ENCODE data around the gene INSM2. TPM values are rescaled to one million over a fixed set of nuclear protein-coding genes. Genes with fewer than 3 reads are reported as not detected.

INSM2 gene, protein sequence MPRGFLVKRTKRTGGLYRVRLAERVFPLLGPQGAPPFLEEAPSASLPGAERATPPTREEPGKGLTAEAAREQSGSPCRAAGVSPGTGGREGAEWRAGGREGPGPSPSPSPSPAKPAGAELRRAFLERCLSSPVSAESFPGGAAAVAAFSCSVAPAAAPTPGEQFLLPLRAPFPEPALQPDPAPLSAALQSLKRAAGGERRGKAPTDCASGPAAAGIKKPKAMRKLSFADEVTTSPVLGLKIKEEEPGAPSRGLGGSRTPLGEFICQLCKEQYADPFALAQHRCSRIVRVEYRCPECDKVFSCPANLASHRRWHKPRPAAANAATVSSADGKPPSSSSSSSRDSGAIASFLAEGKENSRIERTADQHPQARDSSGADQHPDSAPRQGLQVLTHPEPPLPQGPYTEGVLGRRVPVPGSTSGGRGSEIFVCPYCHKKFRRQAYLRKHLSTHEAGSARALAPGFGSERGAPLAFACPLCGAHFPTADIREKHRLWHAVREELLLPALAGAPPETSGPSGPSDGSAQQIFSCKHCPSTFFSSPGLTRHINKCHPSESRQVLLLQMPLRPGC
- not detected for polyA plus RNA-seq

DNA sequence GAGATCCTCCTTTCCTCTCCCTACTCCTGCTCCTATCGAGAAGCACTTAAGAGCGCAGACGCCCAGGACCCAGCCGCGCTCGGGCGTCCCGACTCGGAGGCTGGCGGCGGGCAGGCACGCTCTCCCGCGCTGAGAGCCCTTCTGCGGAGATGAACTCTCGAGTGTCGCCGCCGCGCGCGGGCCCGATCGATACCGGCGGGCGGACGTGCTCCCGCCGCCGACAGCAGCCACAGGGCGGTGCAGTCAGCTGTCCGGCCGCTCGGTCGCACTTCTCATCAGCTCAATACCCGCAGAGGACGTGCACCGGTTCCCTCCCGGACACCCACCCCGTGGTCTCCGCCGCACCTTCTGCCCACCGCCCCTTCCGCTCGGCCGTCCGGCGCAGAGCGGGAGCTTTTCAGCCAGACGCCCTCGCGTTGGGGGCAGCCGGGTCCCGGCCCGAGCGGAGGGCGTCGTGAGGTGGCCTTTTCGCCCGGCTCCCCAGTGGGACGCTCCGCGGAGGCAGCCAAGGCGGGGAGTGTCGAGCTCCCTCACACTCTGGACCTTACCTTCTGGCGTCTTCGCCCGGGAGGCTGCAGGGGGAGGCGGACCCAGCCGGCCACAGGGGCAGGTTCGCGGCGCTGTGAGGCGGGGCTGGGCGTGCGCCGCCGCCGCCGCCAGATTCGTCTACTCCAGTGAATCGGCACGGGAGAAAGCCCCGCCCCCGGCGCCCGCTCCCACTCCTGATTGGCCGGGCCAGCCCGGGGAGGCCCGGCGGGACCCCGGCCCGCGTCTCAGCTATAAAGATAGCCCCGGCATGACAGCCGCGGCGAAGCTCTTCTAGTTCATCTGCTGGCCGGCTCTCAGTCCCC, at the start of gene INSM2:
Gene INSM2 (plus strand): TSS at position 808 of the 851 bp plus-strand sequence. CDS start 89 bp downstream, outside the sequence.
- WGBS, 3 donors = 0 to 1% (median 1%) methylated on average over 90 to 100 of the region's 100 CpGs
- H3K27ac ChIP-seq (ENCODE audit: low read depth, low read length) = no peak within 1 kb of the TSS

DNA sequence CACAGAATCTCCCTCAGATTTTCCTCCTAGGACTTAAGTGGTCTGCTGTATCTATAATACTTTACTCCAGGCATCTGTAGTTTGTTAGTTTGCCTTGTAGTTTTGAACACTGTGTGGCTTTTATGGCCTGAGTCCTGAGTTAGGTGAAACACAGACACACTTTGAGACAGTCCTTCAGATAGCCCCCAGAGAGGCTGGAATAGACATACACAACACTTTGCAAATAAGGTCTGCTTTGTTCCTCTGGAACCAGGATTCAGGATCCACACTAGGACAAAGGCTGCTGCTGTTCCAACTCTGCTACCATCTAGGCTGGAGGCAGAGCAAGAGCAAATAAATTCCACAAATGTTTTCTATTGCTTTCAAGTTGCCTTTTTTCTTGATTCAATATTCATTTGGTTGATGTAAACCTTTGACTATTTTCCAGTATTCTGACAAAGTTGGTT, 41.4 kb upstream of the INSM2 start:
- no peak overlapping the region for H3K27ac ChIP-seq (ENCODE audit: low read depth, low read length)

DNA sequence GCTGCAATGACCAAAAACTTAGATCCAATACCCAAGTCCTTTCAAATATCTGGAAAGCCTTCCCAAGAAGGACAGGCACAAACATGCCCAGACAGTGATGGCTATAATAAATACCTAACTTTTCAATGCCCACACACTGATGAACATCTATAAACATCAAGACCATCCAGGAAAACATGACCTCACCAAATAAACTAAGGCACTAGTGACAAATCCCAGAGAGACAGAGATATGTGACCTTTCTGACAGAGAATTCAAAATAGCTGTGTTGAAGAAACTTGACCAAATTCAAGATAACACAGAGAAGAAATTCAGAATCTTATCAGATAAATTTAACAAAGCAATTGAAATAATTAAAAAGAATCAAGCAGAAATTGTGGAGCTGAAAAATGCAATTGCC, 38.7 kb upstream of the INSM2 start:
- no peak overlapping the region for H3K27ac ChIP-seq (ENCODE audit: low read depth, low read length)

DNA sequence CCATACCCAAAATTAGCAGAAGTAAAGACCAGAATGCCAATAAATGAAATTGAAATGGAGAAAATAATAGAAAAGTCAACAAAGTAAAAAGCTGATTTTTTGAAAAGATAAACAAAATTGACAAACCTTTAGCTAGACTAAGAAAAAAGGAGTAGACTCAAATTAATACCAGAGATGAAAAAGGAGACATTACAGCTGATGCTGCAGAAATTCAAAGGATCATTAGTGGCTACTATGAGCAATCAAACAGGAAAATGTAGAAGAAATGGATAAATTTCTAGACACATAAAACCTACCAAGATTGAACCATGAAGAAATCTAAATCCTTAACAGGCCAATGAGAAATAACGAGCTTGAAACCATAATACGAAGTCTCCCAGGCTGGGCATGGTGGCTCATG, 34.8 kb upstream of the INSM2 start:
- H3K27ac ChIP-seq (ENCODE audit: low read depth, low read length) = no peak overlapping the region
- WGBS, 3 donors = 91 to 98% (median 93%) methylated on average over 2 of the region's 2 CpGs

DNA sequence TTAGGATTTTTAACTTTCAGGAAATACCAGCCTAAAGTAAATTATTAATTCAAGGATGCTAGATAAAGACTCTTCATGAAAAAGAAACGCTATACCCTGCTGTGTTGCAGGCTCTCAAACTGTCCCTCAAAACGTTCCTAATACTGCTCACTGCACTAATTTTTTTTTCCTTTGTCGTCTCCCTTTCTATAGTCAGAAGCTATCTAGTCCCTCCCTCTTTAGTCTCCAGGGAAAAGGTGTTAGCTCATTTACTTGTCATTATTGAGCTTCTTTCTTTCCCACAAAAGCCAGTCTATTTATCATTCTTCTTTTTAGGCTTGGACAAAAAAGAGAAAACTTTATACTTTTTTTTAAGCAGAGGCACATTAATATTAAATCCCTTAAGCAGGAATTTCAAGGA, 30.3 kb upstream of the INSM2 start:
- 11 to 47% (median 45%) methylated on average over 3 of the region's 3 CpGs for WGBS, 3 donors
- H3K27ac ChIP-seq (ENCODE audit: low read depth, low read length) = no peak overlapping the region

DNA sequence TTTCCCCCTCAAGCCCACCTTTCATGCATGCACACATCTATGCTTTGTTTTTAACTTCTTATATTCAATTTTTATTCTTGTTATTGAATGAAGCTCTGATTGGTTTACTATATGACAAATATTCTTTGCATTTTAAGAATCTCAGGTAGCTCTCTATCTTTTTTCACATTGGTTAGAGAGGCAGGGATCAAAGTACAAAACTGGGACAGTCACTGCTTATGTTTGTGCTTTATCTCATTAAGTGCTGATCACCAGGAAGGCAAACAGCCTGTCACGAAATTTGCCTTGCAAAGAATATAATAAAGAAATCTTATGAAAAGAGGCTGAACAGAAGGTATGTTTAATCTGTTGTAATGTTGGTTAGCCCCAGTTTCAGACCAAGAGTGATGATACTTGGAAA, 29.7 kb upstream of the INSM2 start:
- WGBS, 3 donors = 26 to 69% (median 64%) methylated on average over 1 of the region's 1 CpG
- H3K27ac ChIP-seq (ENCODE audit: low read depth, low read length) = no peak overlapping the region

DNA sequence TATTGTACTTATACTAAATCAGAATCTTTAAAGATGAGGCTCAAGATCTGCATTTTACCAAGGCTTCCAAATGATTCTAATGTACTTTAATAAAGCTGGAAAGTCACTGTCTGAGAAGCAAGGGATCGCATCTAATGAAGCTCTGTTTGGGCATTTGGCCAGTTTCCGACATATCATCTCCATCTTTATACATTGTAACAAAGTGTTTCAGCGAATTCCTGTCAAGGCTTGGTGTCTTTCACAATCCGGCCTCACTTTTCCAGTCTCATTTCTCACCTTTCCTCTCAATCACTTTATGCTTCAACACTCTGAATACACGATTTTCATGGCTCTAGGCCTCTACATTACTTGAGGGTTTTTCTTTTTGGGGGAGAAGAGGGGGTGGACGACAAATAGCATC, 27.5 kb upstream of the INSM2 start:
- no peak overlapping the region for H3K27ac ChIP-seq (ENCODE audit: low read depth, low read length)
- 75 to 79% (median 79%) methylated on average over 6 of the region's 6 CpGs for WGBS, 3 donors

DNA sequence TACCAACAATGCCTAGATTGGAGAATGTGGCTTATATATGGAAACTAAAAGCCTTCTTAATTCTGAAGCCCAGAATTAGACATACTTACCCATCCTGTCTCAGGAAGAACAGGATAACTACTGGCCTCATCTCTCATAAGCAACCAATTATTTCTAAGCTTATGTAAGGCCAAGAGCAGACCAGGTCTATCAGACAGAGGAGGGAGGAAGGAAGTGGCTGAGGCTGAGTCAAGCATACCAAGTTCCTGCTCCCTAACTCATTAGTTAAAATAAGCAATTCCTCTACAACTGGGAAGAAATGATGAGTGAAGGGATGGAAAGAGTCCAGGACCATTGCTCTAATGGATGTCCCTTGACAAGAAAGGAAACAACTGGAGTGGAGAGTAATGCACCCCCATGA, 27.0 kb upstream of the INSM2 start:
- H3K27ac ChIP-seq (ENCODE audit: low read depth, low read length) = no peak overlapping the region

DNA sequence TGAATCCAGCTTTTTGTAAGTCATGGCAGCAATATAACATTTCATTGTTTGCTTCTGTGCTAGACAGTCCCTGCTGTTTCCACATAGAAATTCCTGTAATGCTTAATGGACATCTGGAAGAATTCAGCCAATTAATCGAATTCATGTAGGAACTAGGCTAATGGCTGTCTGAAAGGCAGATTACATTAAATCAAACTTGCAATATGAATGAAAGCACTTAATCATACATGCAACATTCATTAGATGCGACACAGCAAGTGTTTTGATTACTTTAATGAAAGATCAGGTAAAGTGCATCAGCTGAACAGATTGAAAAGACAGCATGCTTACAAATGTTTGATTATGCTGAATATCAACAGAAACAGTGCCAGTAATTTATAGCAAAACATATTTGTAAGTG, 24.1 kb upstream of the INSM2 start:
- no peak overlapping the region for H3K27ac ChIP-seq (ENCODE audit: low read depth, low read length)
- 55 to 81% (median 73%) methylated on average over 2 of the region's 2 CpGs for WGBS, 3 donors

DNA sequence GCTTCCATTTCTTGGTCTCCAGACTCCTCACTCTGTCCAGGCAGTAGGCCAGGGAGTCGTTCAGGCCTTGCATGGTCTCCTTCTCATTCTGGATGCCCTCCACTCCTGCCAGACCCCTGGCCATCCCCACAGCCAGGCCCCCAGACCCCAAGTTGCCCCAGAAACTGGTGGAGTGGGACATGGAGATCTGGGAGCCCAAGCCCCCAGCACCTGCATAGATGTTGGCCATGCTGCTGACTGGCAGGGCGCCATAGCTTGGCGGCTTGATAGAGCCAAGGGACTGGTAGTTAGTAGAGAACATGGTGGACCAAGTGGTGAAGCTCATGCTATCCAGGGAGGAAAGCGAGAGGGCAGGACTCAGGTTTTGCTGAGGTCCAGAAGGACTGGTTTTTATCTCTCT, 21.2 kb upstream of the INSM2 start:
- WGBS, 3 donors = 81 to 87% (median 87%) methylated on average over 4 of the region's 4 CpGs
- H3K27ac ChIP-seq (ENCODE audit: low read depth, low read length) = no peak overlapping the region

DNA sequence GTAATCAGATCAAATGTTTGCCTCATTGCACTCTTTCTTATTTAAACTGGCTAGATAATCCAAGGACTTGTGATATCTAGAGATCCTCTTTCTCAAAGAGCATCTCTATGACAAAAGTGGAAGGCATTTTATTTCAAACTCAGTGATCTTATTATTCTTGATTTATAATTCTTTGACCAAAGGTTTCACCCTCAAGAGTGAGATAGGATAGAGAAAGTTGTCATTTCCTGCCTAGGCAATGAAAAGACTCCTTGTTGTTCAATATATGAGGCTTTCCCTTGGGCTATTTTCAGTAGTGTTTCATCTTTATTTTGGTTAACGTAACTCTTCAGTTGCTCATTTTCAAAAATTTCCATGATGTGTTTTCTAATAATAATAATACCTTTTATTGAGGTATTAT, 18.0 kb upstream of the INSM2 start:
- WGBS, 3 donors = 78 to 93% (median 83%) methylated on average over 1 of the region's 1 CpG
- no peak overlapping the region for H3K27ac ChIP-seq (ENCODE audit: low read depth, low read length)

DNA sequence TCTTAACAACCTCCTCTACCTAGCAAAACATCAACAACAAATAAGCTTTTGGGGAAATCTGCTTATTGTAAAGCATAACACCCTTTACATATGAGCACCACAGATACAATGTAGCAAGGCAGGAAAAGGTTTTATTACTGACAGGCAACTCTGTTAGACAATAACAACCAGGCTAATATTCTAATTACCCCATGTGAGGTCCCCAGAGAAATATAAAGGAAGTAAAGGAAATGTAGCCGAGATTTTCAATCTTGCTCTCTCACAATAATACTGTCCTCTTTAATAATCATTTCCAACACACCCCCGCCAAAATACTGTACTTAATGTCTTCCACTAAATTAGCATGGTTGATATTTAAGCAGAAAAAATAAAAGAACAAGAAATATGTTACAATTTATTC, 14.0 kb upstream of the INSM2 start:
- 54 to 76% (median 63%) methylated on average over 2 of the region's 2 CpGs for WGBS, 3 donors
- no peak overlapping the region for H3K27ac ChIP-seq (ENCODE audit: low read depth, low read length)

DNA sequence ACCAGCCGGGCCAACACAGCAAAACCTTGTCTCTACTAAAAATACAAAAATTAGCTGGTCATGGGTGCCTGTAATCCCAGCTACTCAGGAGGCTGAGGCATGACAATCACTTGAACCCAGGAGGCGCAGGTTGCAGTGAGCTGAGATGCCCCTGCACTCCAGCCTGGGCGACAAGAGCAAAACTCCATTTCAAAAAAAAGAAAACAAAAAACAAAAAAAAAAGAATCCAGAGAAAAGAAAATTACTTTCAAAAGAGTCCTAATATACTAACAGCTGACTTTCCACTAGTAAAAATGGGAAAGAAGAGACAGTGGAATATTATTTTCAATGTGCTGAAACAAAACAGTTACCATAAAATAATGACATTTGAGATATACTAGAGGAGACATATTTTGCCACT, 8.3 kb upstream of the INSM2 start:
- H3K27ac ChIP-seq (ENCODE audit: low read depth, low read length) = no peak overlapping the region
- WGBS, 3 donors = 81 to 91% (median 90%) methylated on average over 3 of the region's 3 CpGs

DNA sequence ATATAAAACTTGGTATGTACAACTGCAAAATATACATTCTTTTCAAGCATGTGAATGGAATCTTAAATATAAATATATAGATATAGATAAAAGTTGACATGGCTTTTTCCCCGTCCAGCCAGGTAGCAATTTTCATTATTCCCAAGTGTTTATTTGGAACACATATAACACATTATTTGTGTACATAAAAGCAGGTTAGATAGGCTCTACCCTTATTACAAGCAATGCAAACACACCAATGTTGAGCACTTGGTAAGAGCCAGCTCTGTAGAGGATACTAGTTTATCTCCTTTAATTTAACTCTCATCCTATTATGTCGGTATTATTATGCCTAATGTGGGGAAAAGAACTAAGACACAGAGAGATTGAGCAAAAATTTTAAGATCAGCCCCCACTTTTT, 7.0 kb upstream of the INSM2 start:
- WGBS, 3 donors = 70 to 91% (median 91%) methylated on average over 2 of the region's 2 CpGs

DNA sequence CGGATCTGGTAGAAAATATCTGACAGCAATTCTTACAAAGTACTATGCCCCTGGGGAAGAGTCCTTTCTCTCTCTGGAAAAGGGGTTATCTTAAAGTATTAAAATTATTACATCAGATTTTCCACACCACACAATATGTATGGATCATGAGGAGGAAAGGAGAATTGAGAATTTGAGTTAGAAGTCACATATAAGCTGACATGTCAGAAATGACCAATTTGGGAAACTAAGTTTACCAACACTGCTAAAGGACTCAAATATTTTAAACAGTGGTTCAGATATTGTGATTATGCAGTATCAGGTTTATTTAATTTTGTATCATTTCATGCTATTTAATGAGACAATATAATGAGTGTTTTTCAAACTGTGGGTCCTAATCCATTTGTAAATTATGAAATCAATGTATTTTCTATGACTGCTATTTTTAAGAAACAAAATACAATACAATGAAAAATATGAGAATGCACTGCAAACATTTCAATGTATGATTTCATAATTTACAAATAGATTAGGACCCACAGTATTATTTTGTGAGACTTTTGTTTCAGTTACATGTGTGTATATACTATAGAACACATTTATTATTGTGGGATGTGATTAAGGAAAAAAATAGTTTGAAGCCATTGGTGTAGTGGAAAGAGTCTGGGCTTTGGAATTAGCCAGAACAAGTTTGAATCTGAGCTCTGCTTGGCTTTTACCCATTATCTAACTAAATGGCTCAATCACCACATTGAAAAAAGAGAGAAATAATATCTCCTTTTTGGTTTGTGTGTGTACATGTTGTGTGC, 1.8 kb upstream of the INSM2 start:
- WGBS, 3 donors = 76 to 86% (median 83%) methylated on average over 1 of the region's 1 CpG
- no peak overlapping the region for H3K27ac ChIP-seq (ENCODE audit: low read depth, low read length)

More for the DNA sequence above, 7.0 kb upstream of the INSM2 start:
- H3K27ac ChIP-seq (ENCODE audit: low read depth, low read length) = no peak overlapping the region

DNA sequence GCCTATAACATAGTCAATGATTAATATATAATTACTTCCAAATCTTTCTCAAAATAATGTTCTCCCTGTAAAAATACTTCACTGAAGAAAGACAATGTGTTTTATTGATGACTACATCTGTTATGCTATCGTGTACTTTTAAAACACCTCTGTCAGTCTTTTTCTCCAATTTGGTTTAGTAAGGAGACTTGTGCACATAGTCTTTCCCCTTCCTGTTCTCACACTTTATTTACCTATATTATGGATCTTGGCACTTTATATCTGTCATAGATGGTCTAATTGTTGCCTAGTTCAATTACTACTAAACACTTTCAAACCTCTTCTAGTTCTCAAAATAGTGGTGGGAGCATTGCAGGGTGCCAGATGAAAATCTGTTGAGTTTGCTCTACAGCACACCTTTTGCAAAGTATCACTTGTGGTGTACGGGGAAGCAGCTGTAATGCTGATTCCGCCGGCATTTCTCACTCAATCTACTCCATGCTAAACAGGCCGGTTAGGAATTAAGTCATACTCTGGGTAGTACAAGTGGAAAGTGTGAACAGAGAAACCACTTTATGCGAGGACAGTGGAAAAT, 1.1 kb upstream of the INSM2 start:
- WGBS, 3 donors = 9 to 14% (median 12%) methylated on average over 6 of the region's 6 CpGs

DNA sequence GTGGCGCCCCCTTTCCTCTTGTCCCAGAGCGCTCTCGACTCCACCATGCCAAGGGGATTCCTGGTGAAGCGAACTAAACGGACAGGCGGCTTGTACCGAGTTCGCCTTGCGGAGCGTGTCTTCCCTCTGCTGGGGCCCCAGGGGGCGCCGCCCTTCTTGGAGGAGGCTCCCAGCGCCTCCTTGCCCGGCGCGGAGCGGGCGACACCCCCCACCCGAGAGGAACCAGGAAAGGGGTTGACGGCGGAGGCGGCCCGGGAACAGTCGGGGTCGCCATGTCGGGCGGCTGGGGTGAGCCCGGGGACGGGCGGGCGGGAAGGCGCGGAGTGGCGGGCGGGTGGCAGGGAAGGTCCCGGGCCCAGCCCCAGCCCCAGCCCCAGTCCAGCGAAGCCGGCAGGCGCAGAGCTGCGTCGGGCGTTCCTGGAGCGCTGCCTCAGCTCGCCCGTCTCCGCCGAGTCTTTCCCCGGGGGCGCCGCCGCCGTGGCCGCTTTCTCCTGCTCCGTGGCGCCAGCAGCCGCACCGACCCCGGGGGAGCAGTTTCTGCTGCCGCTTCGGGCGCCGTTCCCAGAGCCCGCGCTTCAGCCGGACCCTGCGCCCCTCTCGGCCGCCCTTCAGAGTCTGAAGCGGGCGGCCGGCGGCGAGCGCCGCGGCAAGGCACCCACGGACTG, 376 bp downstream of the INSM2 start:
- H3K27ac ChIP-seq (ENCODE audit: low read depth, low read length) = no peak overlapping the region

More for the DNA sequence above, 1.1 kb upstream of the INSM2 start:
- H3K27ac ChIP-seq (ENCODE audit: low read depth, low read length) = no peak overlapping the region

More for the DNA sequence above, 376 bp downstream of the INSM2 start:
- WGBS, 3 donors = 1 to 3% (median 2%) methylated on average over 41 to 76 of the region's 77 CpGs
